Esophagus squamous epithelium (tissue), 4 donors: ENCODE results near the gene PDE9A.

Experiments
- CTCF ChIP-seq, 6 experiments: fragments of 450-650 bp in 4 of 6; fragments of 200-600 bp in 2 of 6; sonication (generic) in 2 of 6; IDR thresholded peaks; one replicate each; pipeline ENCODE4 v1.5.1; 2016 to 2019; ENCODE audit warnings: antibody characterized with exemption in 6 of 6, mild to moderate bottlenecking in 4 of 6, moderate library complexity in 4 of 6
- POLR2A ChIP-seq, 4 donors: fragments of 450-650 bp; IDR thresholded peaks; one replicate each; pipeline ENCODE4 v1.6.1; 2017; ENCODE audit warnings: antibody characterized with exemption in 4 of 4, mild to moderate bottlenecking in 4 of 4, moderate library complexity in 3 of 4

- TF ChIP-seq CTCF (IDR thresholded peaks at IDR 0.05), result no peak
- no peak for TF ChIP-seq POLR2A (IDR thresholded peaks at IDR 0.05)
These were observed 87.6 kb downstream of the PDE9A start for GRCh38 chr21:42741066-42741465.
